HFF-Myc (cell line): Measurements from ENCODE around the gene XPO4.

Source experiments
- DNase-seq: peaks from one replicate; pipeline ENCODE4 v3.0.0-alpha.2; 2011; ENCODE audit warnings: low read depth; ENCODE audit errors: extremely low read depth
- H3K4me3 ChIP-seq: replicated peaks from 2 replicates; pipeline ENCODE4 v1.5.1; 2011; ENCODE audit warnings: low read depth, mild to moderate bottlenecking, control low read depth, low read length
- TF ChIP-seq, protein P1 (sequence below): IDR thresholded peaks from 2 replicates; pipeline ENCODE4 v1.5.1; 2012; ENCODE audit warnings: mild to moderate bottlenecking, low read depth, low read length, control low read depth; ENCODE audit errors: missing control alignments

XPO4 gene

DNA sequence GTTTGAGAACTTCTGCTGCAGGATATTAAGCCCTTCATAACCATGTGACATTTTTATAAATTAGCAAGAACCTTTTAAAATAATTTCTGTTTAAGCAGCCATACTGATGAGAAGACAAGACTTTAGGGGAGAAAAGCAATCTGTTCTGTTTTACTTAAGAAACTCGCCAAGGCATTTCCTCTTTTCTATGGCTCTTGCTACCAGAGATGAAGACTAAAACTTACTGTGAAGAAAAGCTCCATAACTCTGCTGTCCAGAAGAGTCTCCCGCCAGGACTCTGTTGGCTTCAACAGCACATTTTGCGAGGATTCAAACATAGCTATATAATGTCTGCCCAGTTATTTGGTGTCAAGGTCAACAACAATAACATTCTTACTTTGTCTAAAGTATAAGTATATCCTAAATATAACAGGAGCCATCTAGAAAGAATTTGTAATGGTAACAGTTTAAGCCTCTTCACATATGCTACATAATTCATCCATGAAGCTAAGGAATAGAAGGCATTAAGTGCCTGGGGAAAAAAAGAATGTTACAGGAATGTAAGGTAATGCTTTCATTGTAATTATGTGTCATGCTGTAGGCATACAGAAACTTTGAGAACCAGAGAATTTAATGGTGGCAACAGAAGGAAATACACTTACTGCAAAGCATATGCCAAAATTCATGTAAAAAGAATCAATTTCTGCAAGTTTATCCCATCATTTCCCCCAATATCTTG lies 75.5 kb downstream of the XPO4 start:
- DNase-seq: no peak
- TF ChIP-seq, protein P1, sequence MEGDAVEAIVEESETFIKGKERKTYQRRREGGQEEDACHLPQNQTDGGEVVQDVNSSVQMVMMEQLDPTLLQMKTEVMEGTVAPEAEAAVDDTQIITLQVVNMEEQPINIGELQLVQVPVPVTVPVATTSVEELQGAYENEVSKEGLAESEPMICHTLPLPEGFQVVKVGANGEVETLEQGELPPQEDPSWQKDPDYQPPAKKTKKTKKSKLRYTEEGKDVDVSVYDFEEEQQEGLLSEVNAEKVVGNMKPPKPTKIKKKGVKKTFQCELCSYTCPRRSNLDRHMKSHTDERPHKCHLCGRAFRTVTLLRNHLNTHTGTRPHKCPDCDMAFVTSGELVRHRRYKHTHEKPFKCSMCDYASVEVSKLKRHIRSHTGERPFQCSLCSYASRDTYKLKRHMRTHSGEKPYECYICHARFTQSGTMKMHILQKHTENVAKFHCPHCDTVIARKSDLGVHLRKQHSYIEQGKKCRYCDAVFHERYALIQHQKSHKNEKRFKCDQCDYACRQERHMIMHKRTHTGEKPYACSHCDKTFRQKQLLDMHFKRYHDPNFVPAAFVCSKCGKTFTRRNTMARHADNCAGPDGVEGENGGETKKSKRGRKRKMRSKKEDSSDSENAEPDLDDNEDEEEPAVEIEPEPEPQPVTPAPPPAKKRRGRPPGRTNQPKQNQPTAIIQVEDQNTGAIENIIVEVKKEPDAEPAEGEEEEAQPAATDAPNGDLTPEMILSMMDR: no peak
- no peak overlapping the region for H3K4me3 ChIP-seq

DNA sequence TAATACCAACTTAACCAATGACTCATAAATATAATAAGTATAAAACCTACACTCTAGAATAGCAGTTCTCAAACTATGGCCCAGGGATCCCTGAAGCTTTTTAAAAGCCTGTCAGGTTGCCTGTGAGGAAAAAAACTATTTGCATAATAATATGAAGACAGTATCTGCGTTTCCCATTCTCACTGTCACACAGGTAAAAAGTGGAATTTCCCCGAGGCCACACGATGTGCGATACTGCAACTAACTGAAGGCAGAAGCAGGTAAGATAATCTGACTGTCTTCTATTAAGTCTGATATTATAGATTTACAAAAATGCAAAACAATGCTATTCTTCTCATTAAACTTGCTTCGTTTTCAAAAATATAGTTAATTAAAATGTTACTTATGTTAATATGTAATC lies 76.2 kb downstream of the XPO4 start:
- DNase-seq: no peak
- no peak overlapping the region for H3K4me3 ChIP-seq
- TF ChIP-seq, protein P1: no peak

DNA sequence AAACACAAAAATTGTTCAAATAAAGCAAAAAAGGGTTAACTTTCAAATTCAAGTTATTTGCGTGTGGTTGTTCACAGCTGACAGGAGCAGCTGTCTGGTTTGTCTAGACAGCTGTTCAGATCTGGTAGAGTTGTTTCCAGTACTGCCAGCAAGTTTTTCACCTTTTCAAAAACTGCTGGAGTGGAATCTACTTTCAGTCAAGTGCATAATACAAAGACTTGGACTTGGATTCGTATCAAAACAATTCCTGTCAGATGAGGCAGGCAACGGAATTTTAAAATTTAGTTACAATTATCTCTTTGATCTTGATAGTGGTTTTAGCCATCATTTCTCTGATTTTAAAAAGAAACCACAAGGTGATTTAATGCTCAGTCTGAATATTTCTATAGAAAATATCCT lies 77.1 kb downstream of the XPO4 start:
- no peak for DNase-seq
- no peak overlapping the region for H3K4me3 ChIP-seq
- TF ChIP-seq, protein P1: no peak

DNA sequence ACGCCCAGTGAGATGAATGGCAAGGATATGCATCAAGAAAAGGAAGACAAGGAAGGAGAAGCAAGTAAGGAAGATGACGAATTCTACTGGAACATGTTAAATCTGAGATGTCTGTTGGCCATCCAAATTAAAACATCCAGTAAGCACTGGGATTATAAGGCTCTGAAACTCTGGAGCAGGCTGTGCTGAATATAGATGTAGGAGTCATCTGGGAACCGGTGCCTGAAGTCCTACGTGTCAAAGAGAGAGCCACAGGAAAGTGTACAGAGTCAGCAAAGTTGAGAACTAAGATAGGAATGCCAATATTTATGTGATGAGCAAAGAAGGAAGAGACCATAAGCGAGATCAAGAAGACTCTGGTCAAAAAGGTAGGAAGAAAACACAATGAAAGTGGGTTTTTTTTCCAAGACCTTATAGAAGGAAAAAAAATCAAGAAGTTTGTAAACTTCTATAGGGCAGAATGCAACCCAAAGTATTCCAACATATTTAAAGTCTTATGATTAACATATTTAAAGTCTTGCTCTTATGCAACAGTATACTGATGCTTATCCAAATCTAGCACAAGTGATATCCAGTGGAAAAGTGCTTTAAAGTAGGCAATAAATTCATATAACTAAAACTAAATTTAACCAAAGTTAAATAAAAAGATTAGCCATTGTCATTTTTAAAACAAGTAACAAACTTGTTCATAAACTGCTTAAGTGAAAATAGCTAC lies 77.6 kb downstream of the XPO4 start:
- no peak for DNase-seq
- no peak overlapping the region for H3K4me3 ChIP-seq
- TF ChIP-seq, protein P1: no peak

DNA sequence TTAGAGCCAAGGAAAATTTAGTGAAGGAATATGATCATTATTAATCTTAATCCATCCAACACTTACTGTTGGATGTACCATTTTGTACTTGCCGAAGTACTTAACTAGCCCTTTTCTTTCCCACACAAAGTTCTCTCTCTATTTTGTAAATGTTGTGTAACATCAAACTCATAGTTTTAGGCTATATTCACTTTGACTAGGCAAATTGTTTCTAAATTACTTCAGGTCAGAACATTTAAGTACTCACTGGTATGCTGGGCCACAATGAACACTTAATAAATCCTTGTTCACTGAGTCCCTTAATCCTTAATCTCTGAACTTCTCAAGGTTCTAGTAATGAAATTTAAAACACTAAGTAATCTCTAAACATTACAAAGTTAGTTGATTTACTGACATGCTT lies 79.5 kb downstream of the XPO4 start:
- TF ChIP-seq, protein P1: no peak
- DNase-seq: no peak
- no peak overlapping the region for H3K4me3 ChIP-seq

DNA sequence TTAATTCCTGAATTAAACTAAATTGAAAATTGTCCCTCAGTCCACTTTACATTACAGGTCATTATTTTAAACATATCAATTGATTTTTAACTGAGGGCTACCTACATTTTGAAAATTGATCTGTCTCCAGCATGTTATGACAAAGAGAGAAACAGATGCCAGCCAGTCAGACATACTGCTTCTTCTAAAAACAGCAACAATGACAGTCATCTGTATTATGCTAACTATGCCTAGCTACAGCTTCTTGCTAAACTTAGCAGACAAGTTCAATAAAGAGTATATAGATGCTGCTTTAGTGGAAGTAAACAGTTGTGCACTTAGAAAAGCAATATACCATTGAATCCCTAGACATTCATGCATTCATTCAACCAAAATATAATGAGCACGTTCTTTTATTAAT lies 80.1 kb downstream of the XPO4 start:
- TF ChIP-seq, protein P1: no peak
- DNase-seq: no peak
- no peak overlapping the region for H3K4me3 ChIP-seq

DNA sequence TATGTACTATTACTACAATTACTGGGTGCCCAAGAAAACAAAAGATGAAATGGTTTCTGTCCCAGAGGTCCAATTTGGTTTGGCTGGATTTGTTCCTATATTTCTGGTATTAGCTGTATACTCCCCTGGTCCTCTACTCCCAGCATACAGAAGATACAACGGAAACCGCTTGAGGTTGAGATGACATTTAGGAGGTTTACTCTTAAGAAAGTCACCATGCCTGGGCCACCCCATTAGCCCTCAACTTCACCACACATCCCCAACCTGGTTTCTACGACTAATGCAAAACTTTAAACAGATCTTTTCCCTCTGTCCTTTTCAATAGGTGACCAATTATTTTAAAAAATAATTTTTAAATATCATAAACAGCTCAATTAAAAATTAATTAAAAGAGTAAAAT lies 82.8 kb downstream of the XPO4 start:
- H3K4me3 ChIP-seq: no peak overlapping the region

More for the DNA sequence above, 82.8 kb downstream of the XPO4 start:
- no peak for DNase-seq
- TF ChIP-seq, protein P1: no peak
